HL-60 (cell line): ENCODE measurements around the gene HELB.

ENCODE experiments used
- GABPA ChIP-seq: IDR thresholded peaks from 2 replicates; pipeline ENCODE4 v1.6.1; 2012; ENCODE audit warnings: low read depth
- POLR2AphosphoS5 ChIP-seq: IDR thresholded peaks from 2 replicates; pipeline ENCODE4 v1.6.1; 2012; ENCODE audit warnings: low read depth
- TF ChIP-seq, protein P1 (sequence below): IDR thresholded peaks from one replicate; pipeline ENCODE4 v1.5.1; 2011; ENCODE audit warnings: low read length, control low read depth, inconsistent platforms; ENCODE audit not compliant: insufficient read depth
- TF ChIP-seq, protein P2 (sequence below): IDR thresholded peaks from 2 replicates; pipeline ENCODE4 v1.6.1; 2012; ENCODE audit warnings: low read depth; ENCODE audit not compliant: insufficient replicate concordance

DNA sequence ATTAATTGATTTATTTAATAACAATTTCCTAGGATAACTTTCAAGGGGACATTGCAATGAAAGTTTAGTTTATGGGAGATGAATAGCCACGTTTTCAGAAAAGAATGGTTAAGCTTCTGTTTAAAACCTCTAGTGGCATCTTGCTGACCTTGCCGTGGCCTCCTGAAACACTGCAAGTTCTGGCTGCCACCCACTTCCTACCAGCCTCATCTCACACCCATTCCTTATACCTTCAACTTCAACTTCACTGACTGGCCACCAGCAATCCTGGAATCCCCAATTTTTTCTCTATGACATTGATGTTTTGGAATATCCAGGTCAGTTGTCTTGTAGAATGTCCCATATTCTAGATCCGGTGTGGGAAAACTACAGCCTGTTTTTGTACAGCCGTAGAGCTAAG lies 5.2 kb upstream of the HELB start:
- TF ChIP-seq, protein P1, sequence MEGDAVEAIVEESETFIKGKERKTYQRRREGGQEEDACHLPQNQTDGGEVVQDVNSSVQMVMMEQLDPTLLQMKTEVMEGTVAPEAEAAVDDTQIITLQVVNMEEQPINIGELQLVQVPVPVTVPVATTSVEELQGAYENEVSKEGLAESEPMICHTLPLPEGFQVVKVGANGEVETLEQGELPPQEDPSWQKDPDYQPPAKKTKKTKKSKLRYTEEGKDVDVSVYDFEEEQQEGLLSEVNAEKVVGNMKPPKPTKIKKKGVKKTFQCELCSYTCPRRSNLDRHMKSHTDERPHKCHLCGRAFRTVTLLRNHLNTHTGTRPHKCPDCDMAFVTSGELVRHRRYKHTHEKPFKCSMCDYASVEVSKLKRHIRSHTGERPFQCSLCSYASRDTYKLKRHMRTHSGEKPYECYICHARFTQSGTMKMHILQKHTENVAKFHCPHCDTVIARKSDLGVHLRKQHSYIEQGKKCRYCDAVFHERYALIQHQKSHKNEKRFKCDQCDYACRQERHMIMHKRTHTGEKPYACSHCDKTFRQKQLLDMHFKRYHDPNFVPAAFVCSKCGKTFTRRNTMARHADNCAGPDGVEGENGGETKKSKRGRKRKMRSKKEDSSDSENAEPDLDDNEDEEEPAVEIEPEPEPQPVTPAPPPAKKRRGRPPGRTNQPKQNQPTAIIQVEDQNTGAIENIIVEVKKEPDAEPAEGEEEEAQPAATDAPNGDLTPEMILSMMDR = no peak
- TF ChIP-seq, protein P2, sequence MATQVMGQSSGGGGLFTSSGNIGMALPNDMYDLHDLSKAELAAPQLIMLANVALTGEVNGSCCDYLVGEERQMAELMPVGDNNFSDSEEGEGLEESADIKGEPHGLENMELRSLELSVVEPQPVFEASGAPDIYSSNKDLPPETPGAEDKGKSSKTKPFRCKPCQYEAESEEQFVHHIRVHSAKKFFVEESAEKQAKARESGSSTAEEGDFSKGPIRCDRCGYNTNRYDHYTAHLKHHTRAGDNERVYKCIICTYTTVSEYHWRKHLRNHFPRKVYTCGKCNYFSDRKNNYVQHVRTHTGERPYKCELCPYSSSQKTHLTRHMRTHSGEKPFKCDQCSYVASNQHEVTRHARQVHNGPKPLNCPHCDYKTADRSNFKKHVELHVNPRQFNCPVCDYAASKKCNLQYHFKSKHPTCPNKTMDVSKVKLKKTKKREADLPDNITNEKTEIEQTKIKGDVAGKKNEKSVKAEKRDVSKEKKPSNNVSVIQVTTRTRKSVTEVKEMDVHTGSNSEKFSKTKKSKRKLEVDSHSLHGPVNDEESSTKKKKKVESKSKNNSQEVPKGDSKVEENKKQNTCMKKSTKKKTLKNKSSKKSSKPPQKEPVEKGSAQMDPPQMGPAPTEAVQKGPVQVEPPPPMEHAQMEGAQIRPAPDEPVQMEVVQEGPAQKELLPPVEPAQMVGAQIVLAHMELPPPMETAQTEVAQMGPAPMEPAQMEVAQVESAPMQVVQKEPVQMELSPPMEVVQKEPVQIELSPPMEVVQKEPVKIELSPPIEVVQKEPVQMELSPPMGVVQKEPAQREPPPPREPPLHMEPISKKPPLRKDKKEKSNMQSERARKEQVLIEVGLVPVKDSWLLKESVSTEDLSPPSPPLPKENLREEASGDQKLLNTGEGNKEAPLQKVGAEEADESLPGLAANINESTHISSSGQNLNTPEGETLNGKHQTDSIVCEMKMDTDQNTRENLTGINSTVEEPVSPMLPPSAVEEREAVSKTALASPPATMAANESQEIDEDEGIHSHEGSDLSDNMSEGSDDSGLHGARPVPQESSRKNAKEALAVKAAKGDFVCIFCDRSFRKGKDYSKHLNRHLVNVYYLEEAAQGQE = no peak
- TF ChIP-seq POLR2AphosphoS5 = no peak
- TF ChIP-seq GABPA = no peak
